IMR-90 (cell line): Measurements from ENCODE around the gene GALNT13. TPM values are rescaled to one million over a fixed set of nuclear protein-coding genes. Genes with fewer than 3 reads are reported as not detected.

Experiments
- ATAC-seq: fragments of 200-7000 bp; cut with Tn5 transposase; 2 replicates; pipeline ENCODE4 v1.9.1; 2020; ENCODE audit warnings: low read depth, mild to moderate bottlenecking, moderate library complexity
- BruUV-seq: library from RNA; stranded (reverse); fragments of 400-500 nt; replicated peaks from 2 replicates; lab custom pipeline; 2021; lab: Mats Ljungman, UMichigan
- CTCF ChIA-PET: fragments of 300-600 bp; formaldehyde crosslinking; extraction: SDS; loops from one replicate; lab custom pipeline; 2021; ENCODE audit warnings: antibody characterized with exemption; lab: Yijun Ruan, JAX
- POLR2A ChIA-PET: fragments of 300-600 bp; sonication (Branson Sonifier 250); formaldehyde crosslinking; loops from one replicate; lab custom pipeline; 2022; ENCODE audit warnings: antibody characterized with exemption; ENCODE audit not compliant: unreplicated experiment; lab: Charles Lee
- DNase-seq: peaks from one replicate; pipeline ENCODE4 v3.0.0; 2013
- H2AFZ ChIP-seq: replicated peaks from 2 replicates; pipeline ENCODE3; 2013; ENCODE audit warnings: low read length, mild to moderate bottlenecking; ENCODE audit not compliant: poor library complexity
- H2AK5ac ChIP-seq: 2 replicates; pipeline ENCODE4 v1.6.1; 2013; ENCODE audit warnings: low read depth, low read length, inconsistent platforms
- H2AK9ac ChIP-seq: replicated peaks from 2 replicates; pipeline ENCODE3; 2013; ENCODE audit warnings: mild to moderate bottlenecking, low read depth, low read length, moderate library complexity; ENCODE audit not compliant: poor library complexity
- H2BK120ac ChIP-seq: 2 replicates; pipeline ENCODE4 v1.6.1; 2013; ENCODE audit warnings: low read depth, low read length, inconsistent platforms
- H2BK15ac ChIP-seq: 3 replicates; pipeline ENCODE4 v1.6.1; 2013; ENCODE audit warnings: low read depth, low read length, inconsistent platforms
- H2BK20ac ChIP-seq: 2 replicates; pipeline ENCODE4 v1.6.1; 2013; ENCODE audit warnings: low read depth, mild to moderate bottlenecking, inconsistent platforms, low read length, moderate library complexity
- H2BK5ac ChIP-seq: 2 replicates; pipeline ENCODE4 v1.6.1; 2013; ENCODE audit warnings: mild to moderate bottlenecking, low read depth, low read length, inconsistent platforms; ENCODE audit not compliant: poor library complexity, severe bottlenecking
- H3K14ac ChIP-seq: replicated peaks from 2 replicates; pipeline ENCODE4 v1.6.1; 2013; ENCODE audit warnings: low read depth, low read length, inconsistent platforms
- H3K18ac ChIP-seq: 2 replicates; pipeline ENCODE4 v1.6.1; 2013; ENCODE audit warnings: low read depth, low read length, control low read depth
- H3K23ac ChIP-seq: 2 replicates; pipeline ENCODE4 v1.6.1; 2013; ENCODE audit warnings: low read depth, low read length, inconsistent platforms
- H3K27ac ChIP-seq: 2 replicates; pipeline ENCODE4 v1.5.1; 2013; ENCODE audit warnings: mild to moderate bottlenecking, control low read depth, low read length; ENCODE audit not compliant: insufficient read depth
- H3K27me3 ChIP-seq: 2 replicates; pipeline ENCODE4 v1.6.1; 2013; ENCODE audit warnings: low read length; ENCODE audit not compliant: control insufficient read depth, insufficient read depth
- H3K36me3 ChIP-seq: 2 replicates; pipeline ENCODE4 v1.6.1; 2013; ENCODE audit warnings: low read length, mixed read lengths; ENCODE audit not compliant: control insufficient read depth, insufficient read depth
- H3K4ac ChIP-seq: 2 replicates; pipeline ENCODE4 v1.6.1; 2013; ENCODE audit warnings: low read depth, low read length, inconsistent platforms
- H3K4me1 ChIP-seq: 2 replicates; pipeline ENCODE4 v1.6.1; 2013; ENCODE audit warnings: low read length, mixed read lengths; ENCODE audit not compliant: control insufficient read depth, insufficient read depth
- H3K4me2 ChIP-seq: 2 replicates; pipeline ENCODE4 v1.6.1; 2013; ENCODE audit warnings: low read depth, mild to moderate bottlenecking, control low read depth, low read length, moderate library complexity
- H3K4me3 ChIP-seq: 2 replicates; pipeline ENCODE4 v1.5.1; 2013; ENCODE audit warnings: low read depth, mild to moderate bottlenecking, control low read depth, low read length, moderate library complexity; ENCODE audit not compliant: insufficient read depth
- H3K56ac ChIP-seq: 2 replicates; pipeline ENCODE4 v1.6.1; 2013; ENCODE audit warnings: low read length, inconsistent platforms; ENCODE audit not compliant: insufficient read depth; ENCODE audit errors: extremely low read depth
- H3K79me1 ChIP-seq, 2 experiments: 2 replicates each; pipeline ENCODE4 v1.6.1; 2013; ENCODE audit warnings: low read length in 2 of 2, inconsistent platforms in 1 of 2, low read depth in 1 of 2
- H3K9ac ChIP-seq: 2 replicates; pipeline ENCODE4 v1.6.1; 2013; ENCODE audit warnings: low read depth, low read length, control low read depth
- H3K9me1 ChIP-seq: 2 replicates; pipeline ENCODE4 v1.6.1; 2013; ENCODE audit warnings: low read length, inconsistent platforms; ENCODE audit not compliant: insufficient read depth
- H3K9me3 ChIP-seq: 2 replicates; pipeline ENCODE4 v1.6.1; 2013; ENCODE audit warnings: low read length; ENCODE audit not compliant: control insufficient read depth, insufficient read depth
- H4K20me1 ChIP-seq: 2 replicates; pipeline ENCODE4 v1.6.1; 2013; ENCODE audit warnings: low read length, inconsistent platforms; ENCODE audit not compliant: insufficient read depth
- H4K5ac ChIP-seq: 2 replicates; pipeline ENCODE4 v1.6.1; 2013; ENCODE audit warnings: mild to moderate bottlenecking, low read depth, low read length, control low read depth
- H4K8ac ChIP-seq, 2 experiments: 2 replicates each; pipeline ENCODE4 v1.6.1; 2013; ENCODE audit warnings: low read depth in 2 of 2, low read length in 2 of 2, control low read depth in 1 of 2, inconsistent platforms in 1 of 2
- H4K91ac ChIP-seq: 2 replicates; pipeline ENCODE4 v1.6.1; 2013; ENCODE audit warnings: low read depth, low read length, inconsistent platforms; ENCODE audit not compliant: insufficient read depth
- BHLHE40 ChIP-seq: fragments of 150-350 bp; IDR thresholded peaks from 2 replicates; pipeline ENCODE4 v1.6.1; 2016; ENCODE audit warnings: mild to moderate bottlenecking, low read depth, low read length
- CEBPB ChIP-seq: IDR thresholded peaks from 2 replicates; pipeline ENCODE4 v1.6.1; 2012; ENCODE audit warnings: low read depth, low read length, improper control_type of control experiment
- CHD1 ChIP-seq: IDR thresholded peaks from 2 replicates; pipeline ENCODE4 v1.6.1; 2012; ENCODE audit warnings: low read depth, low read length, improper control_type of control experiment
- ELK1 ChIP-seq: fragments of 150-350 bp; IDR thresholded peaks from 2 replicates; pipeline ENCODE4 v1.6.1; 2016; ENCODE audit warnings: low read depth, mild to moderate bottlenecking, low read length, moderate library complexity, borderline replicate concordance
- FOS ChIP-seq: fragments of 150-350 bp; IDR thresholded peaks from 2 replicates; pipeline ENCODE4 v1.6.1; 2016; ENCODE audit warnings: low read depth, low read length
- MAFK ChIP-seq: IDR thresholded peaks from 2 replicates; pipeline ENCODE4 v1.6.1; 2012; ENCODE audit warnings: low read depth, low read length, improper control_type of control experiment
- MAZ ChIP-seq: IDR thresholded peaks from 2 replicates; pipeline ENCODE4 v1.6.1; 2012; ENCODE audit warnings: low read depth, mild to moderate bottlenecking, low read length, improper control_type of control experiment, moderate library complexity, borderline replicate concordance
- MXI1 ChIP-seq: IDR thresholded peaks from 2 replicates; pipeline ENCODE4 v1.6.1; 2012; ENCODE audit warnings: low read depth, mild to moderate bottlenecking, low read length, moderate library complexity, borderline replicate concordance
- NFE2L2 ChIP-seq: fragments of 150-350 bp; IDR thresholded peaks from 2 replicates; pipeline ENCODE4 v1.6.1; 2016; ENCODE audit warnings: low read depth, mild to moderate bottlenecking, low read length
- POLR2A ChIP-seq: IDR thresholded peaks from 2 replicates; pipeline ENCODE4 v1.6.1; 2012; ENCODE audit warnings: mild to moderate bottlenecking, low read depth, low read length
- RAD21 ChIP-seq: IDR thresholded peaks from 2 replicates; pipeline ENCODE4 v1.6.1; 2012; ENCODE audit warnings: low read length, improper control_type of control experiment
- RCOR1 ChIP-seq: IDR thresholded peaks from 2 replicates; pipeline ENCODE4 v1.6.1; 2012; ENCODE audit warnings: mild to moderate bottlenecking, low read length, improper control_type of control experiment; ENCODE audit not compliant: insufficient replicate concordance
- RFX5 ChIP-seq: IDR thresholded peaks from 2 replicates; pipeline ENCODE4 v1.8.0; 2012; ENCODE audit warnings: low read depth, mild to moderate bottlenecking, low read length, moderate library complexity
- SMC3 ChIP-seq: fragments of 150-350 bp; IDR thresholded peaks from 2 replicates; pipeline ENCODE4 v1.6.1; 2016; ENCODE audit warnings: low read depth, mild to moderate bottlenecking, antibody characterized with exemption, low read length, moderate library complexity
- USF2 ChIP-seq: fragments of 150-350 bp; IDR thresholded peaks from 2 replicates; pipeline ENCODE4 v1.6.1; 2017; ENCODE audit warnings: mild to moderate bottlenecking, antibody characterized with exemption, low read length, low read depth
- WGBS, 2 experiments: methylation state at CpG; one replicate each; pipeline versions ENCODE4 v1.1.5 to v1.1.7; 2013; ENCODE audit warnings: missing lambda C conversion rate in 2 of 2; ENCODE audit not compliant: insufficient read length in 1 of 2; ENCODE audit errors: extremely low coverage in 2 of 2; 5-methylcytosine and 5-hydroxymethylcytosine counted together
- dilution Hi-C: fragments of 300-500 bp; cut with HindIII; formaldehyde crosslinking; loops from one replicate; pipeline ENCODE4 v1.14.3; 2018; ENCODE audit warnings: low sequenced_read_pairs; ENCODE audit not compliant: unreplicated experiment
- in situ Hi-C: fragments of 300-500 bp; cut with MboI; formaldehyde crosslinking; loops from 3 replicates; pipeline ENCODE4 v1.14.3; 2019; ENCODE audit warnings: low sequenced_read_pairs, inconsistent platforms, mixed read lengths
- intact Hi-C: fragments of 100-400 bp; cut with micrococcal nuclease; formaldehyde crosslinking; loops from 2 replicates; pipeline ENCODE4 v1.10.0; 2022
- polyA plus RNA-seq, 3 experiments: library from polyadenylated mRNA; depleted of rRNA; stranded (reverse); fragments of >200 nt; gene quantifications; 2 replicates each; pipeline ENCODE4 v1.2.3, GENCODE V29; 2012; ENCODE audit warnings: low replicate concordance in 1 of 3
- total RNA-seq: library from RNA; depleted of rRNA; stranded (reverse); fragments of >200 nt; gene quantifications from 2 replicates; pipeline ENCODE4 v1.2.3, GENCODE V29; 2012

The GALNT13 gene
- total and polyA plus RNA-seq, 2 of the 4 experiments (the other 2 are of a cell fraction) = 0.03 TPM; not detected in 1

- Histone ChIP-seq H2AK9ac (no peak overlapping the region), H3K14ac (no peak overlapping the region), H2BK20ac (no peak overlapping the region), H3K4ac (no peak overlapping the region), H3K9me3 (peaks cover 2% of the 10 kb centered on the region; the same call in 1 of the 2 replicates), H3K9ac (no peak overlapping the region), H2BK15ac (no peak overlapping the region), H4K8ac (no peak overlapping the region), H3K56ac (no peak overlapping the region), H3K27me3 (no peaks in the 10 kb centered on the region), H3K18ac (no peak overlapping the region), H3K27ac (no peak overlapping the region), H3K4me3 (no peak overlapping the region), H3K4me2 (no peak overlapping the region), H2BK120ac (no peak overlapping the region), H2AK5ac (no peak overlapping the region), H3K79me1 (no peaks in the 10 kb centered on the region), H3K23ac (no peak overlapping the region), H3K9me1 (no peaks in the 10 kb centered on the region), H4K5ac (no peak overlapping the region), H2AFZ (no peak overlapping the region), H4K91ac (no peak overlapping the region), H3K4me1 (no peaks in the 10 kb centered on the region), H3K36me3 (no peaks in the 10 kb centered on the region), H4K20me1 (no peaks in the 10 kb centered on the region), H2BK5ac (no peak overlapping the region)
- dilution Hi-C loops = no loop called here
- POLR2A ChIA-PET = no interaction called here
- in situ Hi-C loops = no loop called here
- DNase-seq (no peak), ATAC-seq (no peak)
- no CpG with 5 or more reads among the region's 3 CpGs for WGBS, 2 experiments
- CTCF ChIA-PET = interaction anchor here (0.7 kb wide), 1 partner anchor 39 kb away, joined by 3 read pairs; no protein-coding TSS in a partner anchor
- no TSS peak for BruUV-seq
- TF ChIP-seq CHD1 (no peak), NFE2L2 (no peak), SMC3 (no peak), USF2 (no peak), MAZ (no peak), RAD21 (no peak), MAFK (no peak), RCOR1 (no peak), BHLHE40 (no peak), RFX5 (no peak), MXI1 (no peak), FOS (no peak), CEBPB (no peak), POLR2A (no peak), ELK1 (no peak)
- intact Hi-C loops = no loop called here
Observed at GRCh38 chr2:154228566-154229280, 357.0 kb downstream of the GALNT13 start.
